RCC 7860 (cell line): ENCODE measurements around the gene RUNX1.
"Not testable (repeated sequence)": the region's sequence is repeated elsewhere in the genome, so short reads cannot be mapped to it uniquely, and the experiment has no call there.

Experiments
- DNase-seq: peaks from one replicate; pipeline ENCODE4 v3.0.0-alpha.2; 2015; ENCODE audit warnings: low spot score
- FAIRE-seq: peaks from 2 replicates; lab custom pipeline; 2012; peaks lifted over from hg19 to GRCh38; lab: Jason Lieb, UNC

Gene RUNX1

GRCh38 chr21:34974162-34974981 lies 74.7 kb downstream of the RUNX1 start:
- DNase-seq (no peak), FAIRE-seq (no peak)

GRCh38 chr21:34973685-34974084 lies 75.4 kb downstream of the RUNX1 start:
- no peak for DNase-seq
- FAIRE-seq, result no peak

GRCh38 chr21:34971656-34972055 lies 77.4 kb downstream of the RUNX1 start:
- FAIRE-seq, result no peak
- no peak for DNase-seq

- DNase-seq (no peak), FAIRE-seq (no peak)
Observed at GRCh38 chr21:34970566-34970965, 78.5 kb downstream of the RUNX1 start.

- FAIRE-seq (no peak), DNase-seq (no peak)
Observed at GRCh38 chr21:34970167-34970500, 79.0 kb downstream of the RUNX1 start.

- no peak for DNase-seq
- FAIRE-seq, result no peak
Observed at GRCh38 chr21:34969423-34970166, 79.5 kb downstream of the RUNX1 start.

GRCh38 chr21:34968414-34969333 lies 80.4 kb downstream of the RUNX1 start:
- no peak for FAIRE-seq
- DNase-seq, result no peak

- peak; percentile 44 for FAIRE-seq
Observed at GRCh38 chr21:34967509-34968289, 81.4 kb downstream of the RUNX1 start.

GRCh38 chr21:34966881-34967280 lies 82.2 kb downstream of the RUNX1 start:
- not testable (repeated sequence) for DNase-seq, FAIRE-seq

More at GRCh38 chr21:34967509-34968289, 81.4 kb downstream of the RUNX1 start:
- peak; percentile 62 for DNase-seq

- no peak for FAIRE-seq
- peak; percentile 20 for DNase-seq
Observed at GRCh38 chr21:34965200-34966174, 83.6 kb downstream of the RUNX1 start.

GRCh38 chr21:34962586-34963222 lies 86.4 kb downstream of the RUNX1 start:
- no peak for FAIRE-seq

GRCh38 chr21:34962136-34962535 lies 87.0 kb downstream of the RUNX1 start:
- no peak for DNase-seq
- no peak for FAIRE-seq

More at GRCh38 chr21:34962586-34963222, 86.4 kb downstream of the RUNX1 start:
- no peak for DNase-seq

- DNase-seq, result no peak
- no peak for FAIRE-seq
Observed at GRCh38 chr21:34960687-34961086, 88.4 kb downstream of the RUNX1 start.

- FAIRE-seq, result no peak
- no peak for DNase-seq
Observed at GRCh38 chr21:34959607-34960006, 89.5 kb downstream of the RUNX1 start.

GRCh38 chr21:34958040-34958439 lies 91.1 kb downstream of the RUNX1 start:
- no peak for DNase-seq

GRCh38 chr21:34956416-34957316 lies 92.4 kb downstream of the RUNX1 start:
- DNase-seq (no peak), FAIRE-seq (no peak)

More at GRCh38 chr21:34958040-34958439, 91.1 kb downstream of the RUNX1 start:
- no peak for FAIRE-seq

GRCh38 chr21:34953950-34954349 lies 95.2 kb downstream of the RUNX1 start:
- no peak for FAIRE-seq

More at GRCh38 chr21:34953950-34954349, 95.2 kb downstream of the RUNX1 start:
- no peak for DNase-seq
